Measurements from ENCODE around the gene ZPR1.

GRCh38 chr11:116835042-116835772 is 47.4 kb upstream of the ZPR1 start:
- TF ChIP-seq CTCF (IDR thresholded peaks at IDR 0.05) = no peak
- TF ChIP-seq POLR2A (IDR thresholded peaks at IDR 0.05) = no peak
- no peak for TF ChIP-seq POLR2AphosphoS5 (IDR thresholded peaks at IDR 0.05)
